Epidermal melanocyte (primary cell): ENCODE data around the gene ATP8B4.
"Not testable (repeated sequence)": the region's sequence is repeated elsewhere in the genome, so short reads cannot be mapped to it uniquely, and the experiment has no call there.

Source experiments
- DNase-seq: peaks from one replicate; pipeline ENCODE4 v3.0.0; 2011; ENCODE audit warnings: low spot score; ENCODE audit not compliant: insufficient read length

The ATP8B4 gene

GRCh38 chr15:49963033-49963772 is 155.8 kb downstream of the ATP8B4 start:
- not testable (repeated sequence) for DNase-seq

GRCh38 chr15:49962044-49962602 is 156.9 kb downstream of the ATP8B4 start:
- DNase-seq = no peak

- no peak for DNase-seq
Observed at GRCh38 chr15:49953421-49953820, 165.6 kb downstream of the ATP8B4 start.

GRCh38 chr15:49946681-49947080 is 172.4 kb downstream of the ATP8B4 start:
- no peak for DNase-seq

GRCh38 chr15:49934487-49934886 is 184.5 kb downstream of the ATP8B4 start:
- no peak for DNase-seq

- DNase-seq = no peak
Observed at GRCh38 chr15:49927189-49927861, 191.7 kb downstream of the ATP8B4 start.

GRCh38 chr15:49926740-49927139 is 192.3 kb downstream of the ATP8B4 start:
- no peak for DNase-seq

- DNase-seq = no peak
Observed at GRCh38 chr15:49923671-49924070, 195.4 kb downstream of the ATP8B4 start.

GRCh38 chr15:49919034-49919433 is 200.0 kb downstream of the ATP8B4 start:
- no peak for DNase-seq

- no peak for DNase-seq
Observed at GRCh38 chr15:49918121-49918520, 200.9 kb downstream of the ATP8B4 start.

- DNase-seq = no peak
Observed at GRCh38 chr15:49916998-49917397, 202.0 kb downstream of the ATP8B4 start.

- DNase-seq = no peak
Observed at GRCh38 chr15:49915822-49916221, 203.2 kb downstream of the ATP8B4 start.

- DNase-seq = no peak
Observed at GRCh38 chr15:49908933-49909295, 210.1 kb downstream of the ATP8B4 start.

GRCh38 chr15:49908236-49908932 is 210.6 kb downstream of the ATP8B4 start:
- no peak for DNase-seq

- no peak for DNase-seq
Observed at GRCh38 chr15:49906966-49907365, 212.1 kb downstream of the ATP8B4 start.

GRCh38 chr15:49905221-49905620 is 213.8 kb downstream of the ATP8B4 start:
- no peak for DNase-seq

- no peak for DNase-seq
Observed at GRCh38 chr15:49904296-49904695, 214.7 kb downstream of the ATP8B4 start.

- DNase-seq = no peak
Observed at GRCh38 chr15:49902685-49903501, 216.1 kb downstream of the ATP8B4 start.

- no peak for DNase-seq
Observed at GRCh38 chr15:49901996-49902684, 216.9 kb downstream of the ATP8B4 start.

GRCh38 chr15:49901321-49901720 is 217.7 kb downstream of the ATP8B4 start:
- DNase-seq = no peak

GRCh38 chr15:49900903-49901235 is 218.2 kb downstream of the ATP8B4 start:
- DNase-seq = no peak
